Endodermal cell (in vitro differentiated cells): ENCODE measurements around the gene TM7SF3. TPM values are rescaled to one million over a fixed set of nuclear protein-coding genes. Genes with fewer than 3 reads are reported as not detected.

Experiments
- DNase-seq: peaks from one replicate; pipeline ENCODE4 v3.0.0-alpha.2; 2017
- H3K27ac ChIP-seq: 2 replicates; pipeline ENCODE4 v1.5.1; 2013; ENCODE audit warnings: mild to moderate bottlenecking, low read depth, low read length, moderate library complexity
- H3K27me3 ChIP-seq: 2 replicates; pipeline ENCODE4 v1.6.1; 2013; ENCODE audit warnings: mild to moderate bottlenecking, low read length, moderate library complexity; ENCODE audit not compliant: insufficient read depth, control insufficient read depth, poor library complexity, severe bottlenecking
- H3K36me3 ChIP-seq: 2 replicates; pipeline ENCODE4 v1.7.0; 2013; ENCODE audit warnings: mild to moderate bottlenecking, low read length, moderate library complexity; ENCODE audit not compliant: control insufficient read depth, insufficient read depth
- H3K4me1 ChIP-seq: one replicate; pipeline ENCODE4 v1.7.0; 2013; ENCODE audit warnings: low read length; ENCODE audit not compliant: control insufficient read depth, insufficient read depth
- H3K4me3 ChIP-seq: 2 replicates; pipeline ENCODE4 v1.5.1; 2013; ENCODE audit warnings: mild to moderate bottlenecking, low read length, moderate library complexity
- H3K9ac ChIP-seq: 2 replicates; pipeline ENCODE4 v1.6.1; 2013; ENCODE audit warnings: mild to moderate bottlenecking, low read length, moderate library complexity; ENCODE audit not compliant: poor library complexity, severe bottlenecking; ENCODE audit errors: extremely low read depth
- H3K9me3 ChIP-seq: 2 replicates; pipeline ENCODE4 v1.6.1; 2013; ENCODE audit warnings: mild to moderate bottlenecking, low read length, moderate library complexity; ENCODE audit not compliant: control insufficient read depth
- H3K27ac Mint-ChIP-seq: 2 replicates; pipeline ENCODE4 v1.8.0; 2020; ENCODE audit warnings: mixed read lengths
- H3K27me3 Mint-ChIP-seq: 2 replicates; pipeline ENCODE4 v1.8.0; 2021; ENCODE audit warnings: mild to moderate bottlenecking, mixed read lengths; ENCODE audit not compliant: insufficient read depth
- H3K36me3 Mint-ChIP-seq: 2 replicates; pipeline ENCODE4 v1.8.0; 2020; ENCODE audit warnings: low read depth, mixed read lengths
- H3K4me1 Mint-ChIP-seq: 2 replicates; pipeline ENCODE4 v1.8.0; 2020; ENCODE audit warnings: mixed read lengths
- H3K4me3 Mint-ChIP-seq: 2 replicates; pipeline ENCODE4 v1.8.0; 2020; ENCODE audit warnings: mild to moderate bottlenecking, moderate library complexity, mixed read lengths
- H3K9me3 Mint-ChIP-seq: 2 replicates; pipeline ENCODE4 v1.8.0; 2020; ENCODE audit warnings: mild to moderate bottlenecking, mixed read lengths
- WGBS, 2 experiments: methylation state at CpG; one replicate each; pipeline versions ENCODE4 v1.1.5 to v1.1.7; 2013; ENCODE audit warnings: missing lambda C conversion rate in 2 of 2, mixed read lengths in 1 of 2; ENCODE audit not compliant: insufficient coverage in 1 of 2, insufficient read length in 1 of 2; 5-methylcytosine and 5-hydroxymethylcytosine counted together
- total RNA-seq, 2 donors: library from RNA; stranded (reverse); fragmentation: NEBNext Ultra II Directional in 1 of 2; extraction: Animal tissue kit (Norgen Biotek cat#: 25700) in 1 of 2; gene quantifications; 2 replicates in 1 of 2; 3 replicates in 1 of 2; pipeline ENCODE4 v1.2.1, GENCODE V29; 2021
- TF ChIP-seq, protein P1 (sequence below): fragments of 200-600 bp; sonication (generic); conservative IDR thresholded peaks from 2 replicates; pipeline ENCODE4 v1.5.0; 2021; ENCODE audit warnings: antibody characterized with exemption, mild to moderate bottlenecking

TM7SF3 gene
- total RNA-seq, 2 donors from 2014 or later = 55.7 to 86.8 TPM

DNA sequence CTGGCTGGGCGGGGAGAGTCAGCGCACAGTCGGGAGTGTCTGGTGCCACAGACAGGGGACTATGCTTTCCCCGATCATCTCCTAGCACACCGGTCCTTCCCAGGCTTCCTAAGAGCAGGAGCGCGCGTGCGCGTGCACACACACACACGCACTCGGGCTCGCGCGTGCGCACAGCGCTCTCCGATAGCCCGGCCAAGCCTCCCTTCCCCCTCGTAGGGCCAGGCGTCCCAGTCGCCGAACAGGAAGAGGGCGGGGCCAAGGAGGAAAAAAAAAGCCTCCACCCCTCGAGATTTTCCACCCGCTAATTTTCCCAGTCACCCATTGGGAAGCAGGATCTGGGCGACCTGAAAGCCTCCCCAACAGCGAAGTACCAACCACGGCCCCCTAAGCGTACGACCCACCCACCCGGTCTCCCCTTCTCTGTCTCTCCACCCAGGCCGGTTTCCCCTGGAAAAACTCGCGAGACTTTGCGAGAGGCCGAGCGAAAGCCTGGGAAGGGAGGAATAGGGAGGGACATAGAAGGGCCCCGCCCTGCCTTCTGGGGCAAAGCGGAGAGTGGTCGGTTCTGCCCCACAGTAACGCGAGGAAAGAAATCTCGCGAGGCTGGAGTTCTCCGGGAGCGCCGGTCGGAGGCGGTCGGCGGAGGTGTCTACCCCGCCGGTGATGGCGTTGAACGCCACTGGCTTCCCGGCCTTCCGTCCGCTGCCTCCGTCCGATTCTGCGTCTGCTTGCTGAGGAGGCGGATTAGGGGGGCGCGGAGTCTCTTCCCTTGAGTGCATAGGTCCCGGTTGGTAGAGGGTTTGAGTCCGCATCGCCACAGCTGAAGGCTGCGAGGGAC lies 76.1 kb downstream of the TM7SF3 start, which contains the start of the genes FGFR1OP2 and INTS13:
Gene FGFR1OP2, plus strand, starts transcription at position 608 of the 838 bp plus-strand sequence. CDS start 15,689 bp downstream, outside the sequence.
Gene INTS13, minus strand, starts transcription at position 119 of the 838 bp plus-strand sequence. CDS start 1,178 bp downstream, outside the sequence.
- TF ChIP-seq, protein P1, sequence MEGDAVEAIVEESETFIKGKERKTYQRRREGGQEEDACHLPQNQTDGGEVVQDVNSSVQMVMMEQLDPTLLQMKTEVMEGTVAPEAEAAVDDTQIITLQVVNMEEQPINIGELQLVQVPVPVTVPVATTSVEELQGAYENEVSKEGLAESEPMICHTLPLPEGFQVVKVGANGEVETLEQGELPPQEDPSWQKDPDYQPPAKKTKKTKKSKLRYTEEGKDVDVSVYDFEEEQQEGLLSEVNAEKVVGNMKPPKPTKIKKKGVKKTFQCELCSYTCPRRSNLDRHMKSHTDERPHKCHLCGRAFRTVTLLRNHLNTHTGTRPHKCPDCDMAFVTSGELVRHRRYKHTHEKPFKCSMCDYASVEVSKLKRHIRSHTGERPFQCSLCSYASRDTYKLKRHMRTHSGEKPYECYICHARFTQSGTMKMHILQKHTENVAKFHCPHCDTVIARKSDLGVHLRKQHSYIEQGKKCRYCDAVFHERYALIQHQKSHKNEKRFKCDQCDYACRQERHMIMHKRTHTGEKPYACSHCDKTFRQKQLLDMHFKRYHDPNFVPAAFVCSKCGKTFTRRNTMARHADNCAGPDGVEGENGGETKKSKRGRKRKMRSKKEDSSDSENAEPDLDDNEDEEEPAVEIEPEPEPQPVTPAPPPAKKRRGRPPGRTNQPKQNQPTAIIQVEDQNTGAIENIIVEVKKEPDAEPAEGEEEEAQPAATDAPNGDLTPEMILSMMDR = no peak

DNA sequence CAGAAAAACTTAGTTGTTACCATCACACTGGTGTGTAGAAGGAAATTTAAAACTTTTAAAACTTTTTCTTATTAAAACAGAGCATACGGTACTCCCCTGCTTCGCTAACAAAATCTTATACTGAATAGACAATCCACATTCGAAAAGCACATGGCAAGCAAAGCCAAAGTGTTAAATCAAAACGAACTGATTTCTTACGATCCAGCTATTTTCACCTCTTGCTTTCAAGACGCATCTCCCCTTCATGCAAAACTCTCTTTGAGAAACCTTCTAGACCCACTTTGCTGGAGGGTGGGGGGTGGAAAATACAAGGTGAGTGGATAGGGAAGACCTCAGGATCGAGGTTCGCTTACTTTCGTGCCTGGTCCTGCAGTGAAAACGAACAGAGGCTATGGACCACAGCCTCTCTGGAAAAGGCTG lies 76.7 kb downstream of the TM7SF3 start:
- Mint-ChIP-seq H3K27ac (peak overlapping the region; percentile 100), H3K27me3 (no peaks in the 10 kb centered on the region), H3K36me3 (peaks cover 7% of the 10 kb centered on the region), H3K4me3 (peak overlapping the region; percentile 86), H3K4me1 (peaks cover 32% of the 10 kb centered on the region), H3K9me3 (no peaks in the 10 kb centered on the region)
- Histone ChIP-seq H3K27ac (peak overlapping the region; percentile 96), H3K27me3 (no peaks in the 10 kb centered on the region), H3K36me3 (peaks cover 10% of the 10 kb centered on the region), H3K4me3 (peak overlapping the region; percentile 98), H3K9me3 (no peaks in the 10 kb centered on the region), H3K9ac (peak overlapping the region; percentile 91), H3K4me1 (peaks cover 3% of the 10 kb centered on the region)
- WGBS, 2 experiments = 1 to 5% methylated on average over 3 to 9 of the region's 10 CpGs
- no peak for DNase-seq
- TF ChIP-seq, protein P1 = no peak

More for the DNA sequence above, 76.1 kb downstream of the TM7SF3 start, which contains the start of the genes FGFR1OP2 and INTS13:
- Histone ChIP-seq H3K9ac (peak within 1 kb of the TSS; percentile 91), H3K4me3 (peak within 1 kb of the TSS; percentile 98), H3K9me3 (no peaks in the 10 kb centered on the region), H3K4me1 (peaks cover 3% of the 10 kb centered on the region), H3K27me3 (no peaks in the 10 kb centered on the region), H3K27ac (peak within 1 kb of the TSS; percentile 96), H3K36me3 (peaks cover 4% of the 10 kb centered on the region)
- Mint-ChIP-seq H3K4me1 (peaks cover 32% of the 10 kb centered on the region), H3K27ac (peak within 1 kb of the TSS; percentile 100), H3K27me3 (no peaks in the 10 kb centered on the region), H3K4me3 (peak within 1 kb of the TSS; percentile 86), H3K9me3 (no peaks in the 10 kb centered on the region), H3K36me3 (peaks cover 5% of the 10 kb centered on the region)
- WGBS, 2 experiments = 0 to 2% methylated on average over 11 to 68 of the region's 69 CpGs
- DNase-seq = peak; percentile 100

DNA sequence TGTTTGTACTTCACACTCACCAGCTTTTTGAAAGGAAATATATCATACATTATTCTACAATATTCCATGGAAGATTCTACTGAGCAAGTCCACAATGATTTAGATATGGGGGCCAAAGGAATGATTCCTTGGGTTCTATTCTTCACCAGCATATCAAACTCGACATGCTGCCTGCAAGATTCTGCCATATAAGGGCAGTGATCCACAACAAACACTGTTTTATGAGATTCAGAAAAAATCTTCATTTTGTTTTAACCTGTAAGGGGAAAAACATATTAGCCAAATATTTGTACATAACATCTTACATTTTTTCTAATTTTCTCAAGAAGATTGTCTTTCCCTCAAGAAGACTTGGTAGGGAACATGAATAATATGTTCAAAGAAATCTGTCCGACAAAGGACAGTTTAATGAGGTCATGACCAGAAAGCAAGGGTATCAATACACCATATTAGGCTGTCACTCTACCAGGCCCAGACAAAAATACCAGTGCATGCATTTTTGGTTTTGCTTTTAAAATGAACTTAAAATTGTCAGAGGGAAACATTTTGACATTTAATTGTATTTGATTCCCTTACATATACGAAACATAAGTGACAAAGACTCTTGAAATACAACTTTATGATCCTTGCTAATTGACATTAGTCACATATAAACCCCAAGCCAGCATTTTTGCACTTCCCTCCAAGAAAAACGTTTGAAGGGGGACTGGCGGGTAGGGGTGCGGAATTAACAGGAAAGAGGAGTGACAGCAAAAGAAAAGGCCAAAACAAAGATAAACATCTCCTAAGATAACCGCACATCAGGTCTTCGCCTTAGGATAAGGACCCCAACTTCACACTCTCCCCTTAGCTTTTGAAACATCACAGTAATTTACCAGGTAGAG lies 77.4 kb downstream of the TM7SF3 start:
- Histone ChIP-seq H3K4me1 (peaks cover 3% of the 10 kb centered on the region), H3K27me3 (no peaks in the 10 kb centered on the region), H3K9me3 (no peaks in the 10 kb centered on the region), H3K27ac (no peak overlapping the region), H3K4me3 (peak overlapping the region; percentile 98), H3K9ac (peak overlapping the region; percentile 91), H3K36me3 (peaks cover 15% of the 10 kb centered on the region)
- TF ChIP-seq, protein P1 = no peak
- peaks cover 11% of the 10 kb centered on the region for H3K36me3 Mint-ChIP-seq
- H3K27ac Mint-ChIP-seq = peak overlapping the region; percentile 100
- no peaks in the 10 kb centered on the region for H3K9me3 Mint-ChIP-seq
- no peaks in the 10 kb centered on the region for H3K27me3 Mint-ChIP-seq
- 33 to 83% methylated on average over 1 to 7 of the region's 8 CpGs for WGBS, 2 experiments
- no peak for DNase-seq
- H3K4me1 Mint-ChIP-seq = peaks cover 32% of the 10 kb centered on the region
- H3K4me3 Mint-ChIP-seq = peak overlapping the region; percentile 86
